HEK293 (cell line): ENCODE measurements around the gene TMCO1.
"Not testable (repeated sequence)": the region's sequence is repeated elsewhere in the genome, so short reads cannot be mapped to it uniquely, and the experiment has no call there.

Experiments
- CTCF ChIA-PET: fragments of 350-600 bp; formaldehyde crosslinking; extraction: SDS; loops from one replicate; lab custom pipeline; 2021; ENCODE audit warnings: antibody characterized with exemption; lab: Yijun Ruan, JAX
- POLR2A ChIA-PET: fragments of 300-600 bp; formaldehyde crosslinking; extraction: SDS; loops from one replicate; lab custom pipeline; 2020; ENCODE audit warnings: antibody characterized with exemption, inconsistent platforms; lab: Yijun Ruan, JAX
- H3K27ac ChIP-seq: fragments of 200-500 bp; sonication (Bioruptor generic); 2 replicates; pipeline ENCODE4 v1.5.1; 2014; ENCODE audit warnings: low read depth, low read length, control low read depth, inconsistent platforms; ENCODE audit errors: extremely low read depth
- H3K36me3 ChIP-seq, 2 experiments: fragments of 200-500 bp in 1 of 2; sonication (Bioruptor generic) in 1 of 2; 1 replicate in 1 of 2; 2 replicates in 1 of 2; pipeline ENCODE4 v1.5.1; 2014 to 2017; ENCODE audit warnings: inconsistent platforms in 2 of 2, low read length in 2 of 2; ENCODE audit not compliant: control insufficient read depth in 2 of 2, insufficient read depth in 1 of 2
- H3K4me1 ChIP-seq: fragments of 200-500 bp; sonication (Bioruptor generic); 2 replicates; pipeline ENCODE4 v1.5.1; 2014; ENCODE audit warnings: mild to moderate bottlenecking, low read length, inconsistent platforms; ENCODE audit not compliant: control insufficient read depth, insufficient read depth
- H3K4me3 ChIP-seq: 2 replicates; pipeline ENCODE4 v1.5.1; 2011; ENCODE audit warnings: low read depth, mild to moderate bottlenecking, control low read depth, low read length, moderate library complexity
- H3K9me3 ChIP-seq: fragments of 200-500 bp; sonication (Bioruptor generic); 2 replicates; pipeline ENCODE4 v1.5.1; 2014; ENCODE audit warnings: low read depth, low read length, inconsistent platforms; ENCODE audit not compliant: control insufficient read depth, insufficient read depth
- BCL11A ChIP-seq: fragments of 450-650 bp; formaldehyde crosslinking; IDR thresholded peaks from 2 replicates; pipeline ENCODE4 v1.5.1; 2016; ENCODE audit warnings: low read depth, missing biosample characterization, missing genetic modification characterization
- REPIN1 ChIP-seq: fragments of 450-650 bp; formaldehyde crosslinking; IDR thresholded peaks from 2 replicates; pipeline ENCODE4 v1.5.1; 2017; ENCODE audit warnings: missing biosample characterization, missing genetic modification characterization, low read depth
- ZBTB8A ChIP-seq: fragments of 450-650 bp; formaldehyde crosslinking; IDR thresholded peaks from 2 replicates; pipeline ENCODE4 v1.5.1; 2016; ENCODE audit warnings: missing biosample characterization, missing genetic modification characterization
- ZNF19 ChIP-seq: fragments of 450-650 bp; formaldehyde crosslinking; IDR thresholded peaks from 2 replicates; pipeline ENCODE4; 2016; ENCODE audit warnings: missing biosample characterization, missing genetic modification characterization, low read depth
- ZNF266 ChIP-seq: fragments of 450-650 bp; formaldehyde crosslinking; IDR thresholded peaks from 2 replicates; pipeline ENCODE4 v1.5.1; 2016; ENCODE audit warnings: missing biosample characterization, missing genetic modification characterization, low read depth
- ZNF292 ChIP-seq: fragments of 450-650 bp; formaldehyde crosslinking; IDR thresholded peaks from 2 replicates; pipeline ENCODE4 v1.5.1; 2016; ENCODE audit warnings: low read depth, missing biosample characterization, missing genetic modification characterization, borderline replicate concordance
- ZNF394 ChIP-seq: fragments of 450-650 bp; formaldehyde crosslinking; IDR thresholded peaks from 2 replicates; pipeline ENCODE4 v1.5.1; 2016; ENCODE audit warnings: missing biosample characterization, missing genetic modification characterization, mild to moderate bottlenecking, moderate library complexity, borderline replicate concordance
- ZNF426 ChIP-seq: fragments of 450-650 bp; formaldehyde crosslinking; IDR thresholded peaks from 2 replicates; pipeline ENCODE4 v1.5.1; 2017; ENCODE audit warnings: missing biosample characterization, missing genetic modification characterization, mild to moderate bottlenecking, inconsistent platforms, moderate library complexity
- ZNF510 ChIP-seq: fragments of 450-650 bp; formaldehyde crosslinking; IDR thresholded peaks from 2 replicates; pipeline ENCODE4 v1.5.1; 2018; ENCODE audit warnings: mild to moderate bottlenecking, missing genetic modification characterization, missing biosample characterization; ENCODE audit not compliant: insufficient replicate concordance
- ZNF530 ChIP-seq: fragments of 450-650 bp; formaldehyde crosslinking; IDR thresholded peaks from 2 replicates; pipeline ENCODE4 v1.5.1; 2016; ENCODE audit warnings: low read depth, missing biosample characterization, missing genetic modification characterization
- ZNF623 ChIP-seq: fragments of 450-650 bp; formaldehyde crosslinking; IDR thresholded peaks from 2 replicates; pipeline ENCODE4 v1.5.1; 2016; ENCODE audit warnings: missing biosample characterization, missing genetic modification characterization
- ZNF654 ChIP-seq: fragments of 450-650 bp; formaldehyde crosslinking; IDR thresholded peaks from 2 replicates; pipeline ENCODE4 v1.5.1; 2016; ENCODE audit warnings: low read depth, missing biosample characterization, missing genetic modification characterization
- ZNF707 ChIP-seq: fragments of 450-650 bp; formaldehyde crosslinking; IDR thresholded peaks from 2 replicates; pipeline ENCODE4 v1.5.1; 2016; ENCODE audit warnings: missing biosample characterization, missing genetic modification characterization
- ZXDB ChIP-seq: fragments of 450-650 bp; formaldehyde crosslinking; IDR thresholded peaks from 2 replicates; pipeline ENCODE4 v1.5.1; 2016; ENCODE audit warnings: missing biosample characterization, missing genetic modification characterization
- TF ChIP-seq, protein P1 (sequence below): fragments of 450-650 bp; formaldehyde crosslinking; conservative IDR thresholded peaks from 2 replicates; pipeline ENCODE4 v1.5.1; 2016; ENCODE audit warnings: low read depth, missing biosample characterization, missing genetic modification characterization
- TF ChIP-seq, protein P2 (sequence below): fragments of 450-650 bp; formaldehyde crosslinking; conservative IDR thresholded peaks from 2 replicates; pipeline ENCODE4 v1.5.1; 2016; ENCODE audit warnings: low read depth, missing biosample characterization, missing genetic modification characterization
- TF ChIP-seq, protein P3 (sequence below): fragments of 450-650 bp; formaldehyde crosslinking; IDR thresholded peaks from 2 replicates; pipeline ENCODE4 v1.5.1; 2016; ENCODE audit warnings: missing biosample characterization, missing genetic modification characterization, borderline replicate concordance

TMCO1 gene

DNA sequence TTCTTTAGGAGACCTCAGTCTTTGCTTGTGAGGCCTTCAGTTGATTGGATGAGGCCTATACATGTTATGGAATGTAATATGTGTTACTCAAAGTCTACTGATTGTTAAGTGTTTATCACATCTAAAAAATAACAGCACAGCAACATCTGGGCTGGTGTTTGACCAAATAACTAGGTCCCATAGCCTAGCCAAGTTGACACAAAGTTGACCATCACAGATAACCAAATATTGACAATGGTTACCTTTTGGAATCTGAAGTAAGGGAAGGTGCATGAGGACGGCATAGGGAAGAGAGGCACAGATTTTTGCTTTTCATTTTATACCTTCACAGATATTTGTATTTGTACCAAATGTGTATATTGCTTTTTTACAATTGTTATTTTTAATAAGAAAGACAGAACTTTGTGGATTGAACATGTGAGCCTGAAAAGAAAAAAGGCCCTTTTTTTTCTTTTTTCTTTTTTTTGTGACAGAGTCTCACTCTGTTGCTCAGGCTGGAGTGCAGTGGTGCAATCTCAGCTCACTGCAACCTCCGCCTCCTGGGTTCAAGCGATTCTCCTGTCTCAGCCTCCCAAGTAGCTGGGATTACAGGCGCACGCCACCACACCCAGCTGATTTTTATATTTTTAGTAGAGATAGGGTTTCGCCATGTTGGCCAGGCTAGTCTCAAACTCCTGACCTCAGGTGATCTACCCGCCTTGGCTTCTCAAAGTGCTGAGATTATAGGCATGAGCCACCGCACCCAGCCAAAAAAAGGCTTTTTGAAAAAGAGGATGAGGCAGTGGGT is 52.2 kb downstream of the TMCO1 start:
- H3K4me3 ChIP-seq, H3K9me3 ChIP-seq, H3K27ac ChIP-seq, H3K4me1 ChIP-seq, H3K36me3 ChIP-seq: not testable (repeated sequence)
- CTCF ChIA-PET = interaction anchor here (0.6 to 1.7 kb wide), 6 partner anchors 10 to 199 kb away, joined by 3 to 15 read pairs (median 6); partner anchors contain the start of gene ALDH9A1
- POLR2A ChIA-PET = interaction anchor here (1.0 kb wide), 1 partner anchor 198 kb away, joined by 13 read pairs; no protein-coding TSS in a partner anchor

DNA sequence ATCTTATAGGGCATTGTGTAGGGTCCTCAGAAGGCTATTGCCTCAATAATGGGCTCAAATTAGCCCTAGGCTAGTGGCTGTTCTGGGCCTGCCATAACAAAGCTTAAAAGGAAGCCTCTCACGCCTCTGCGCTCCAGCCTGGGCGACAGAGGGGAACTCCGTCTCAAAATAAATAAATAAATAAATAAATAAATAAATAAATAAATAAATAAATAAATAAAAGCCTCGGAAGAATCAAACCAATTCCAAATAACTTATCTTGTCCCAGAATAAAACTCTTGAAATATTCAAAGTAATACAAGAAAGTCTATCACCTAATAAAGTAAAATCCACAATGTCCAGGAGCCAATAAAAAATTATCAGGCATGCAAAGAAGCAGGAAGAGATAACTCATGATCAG is 55.9 kb downstream of the TMCO1 start:
- Histone ChIP-seq H3K9me3 (no peaks in the 10 kb centered on the region; the same call in 1 of the 2 replicates), H3K4me3 (no peak overlapping the region), H3K4me1 (no peaks in the 10 kb centered on the region), H3K27ac (no peak overlapping the region), H3K36me3 (no peaks in the 10 kb centered on the region)
- POLR2A ChIA-PET = no interaction called here
- CTCF ChIA-PET = interaction anchor here (0.5 to 0.8 kb wide), 2 partner anchors 111 to 202 kb away, joined by 3 to 4 read pairs; no protein-coding TSS in a partner anchor
- TF ChIP-seq, protein P1, sequence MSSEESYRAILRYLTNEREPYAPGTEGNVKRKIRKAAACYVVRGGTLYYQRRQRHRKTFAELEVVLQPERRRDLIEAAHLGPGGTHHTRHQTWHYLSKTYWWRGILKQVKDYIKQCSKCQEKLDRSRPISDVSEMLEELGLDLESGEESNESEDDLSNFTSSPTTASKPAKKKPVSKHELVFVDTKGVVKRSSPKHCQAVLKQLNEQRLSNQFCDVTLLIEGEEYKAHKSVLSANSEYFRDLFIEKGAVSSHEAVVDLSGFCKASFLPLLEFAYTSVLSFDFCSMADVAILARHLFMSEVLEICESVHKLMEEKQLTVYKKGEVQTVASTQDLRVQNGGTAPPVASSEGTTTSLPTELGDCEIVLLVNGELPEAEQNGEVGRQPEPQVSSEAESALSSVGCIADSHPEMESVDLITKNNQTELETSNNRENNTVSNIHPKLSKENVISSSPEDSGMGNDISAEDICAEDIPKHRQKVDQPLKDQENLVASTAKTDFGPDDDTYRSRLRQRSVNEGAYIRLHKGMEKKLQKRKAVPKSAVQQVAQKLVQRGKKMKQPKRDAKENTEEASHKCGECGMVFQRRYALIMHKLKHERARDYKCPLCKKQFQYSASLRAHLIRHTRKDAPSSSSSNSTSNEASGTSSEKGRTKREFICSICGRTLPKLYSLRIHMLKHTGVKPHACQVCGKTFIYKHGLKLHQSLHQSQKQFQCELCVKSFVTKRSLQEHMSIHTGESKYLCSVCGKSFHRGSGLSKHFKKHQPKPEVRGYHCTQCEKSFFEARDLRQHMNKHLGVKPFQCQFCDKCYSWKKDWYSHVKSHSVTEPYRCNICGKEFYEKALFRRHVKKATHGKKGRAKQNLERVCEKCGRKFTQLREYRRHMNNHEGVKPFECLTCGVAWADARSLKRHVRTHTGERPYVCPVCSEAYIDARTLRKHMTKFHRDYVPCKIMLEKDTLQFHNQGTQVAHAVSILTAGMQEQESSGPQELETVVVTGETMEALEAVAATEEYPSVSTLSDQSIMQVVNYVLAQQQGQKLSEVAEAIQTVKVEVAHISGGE (tag by site-specific recombination) = peak; percentile 51; the same call in 1 of the 2 replicates
- TF ChIP-seq ZNF510 (tag by site-specific recombination) = peak; percentile 79
- peak; percentile 59 for TF ChIP-seq ZNF623 (tag by site-specific recombination)
- TF ChIP-seq, protein P2, sequence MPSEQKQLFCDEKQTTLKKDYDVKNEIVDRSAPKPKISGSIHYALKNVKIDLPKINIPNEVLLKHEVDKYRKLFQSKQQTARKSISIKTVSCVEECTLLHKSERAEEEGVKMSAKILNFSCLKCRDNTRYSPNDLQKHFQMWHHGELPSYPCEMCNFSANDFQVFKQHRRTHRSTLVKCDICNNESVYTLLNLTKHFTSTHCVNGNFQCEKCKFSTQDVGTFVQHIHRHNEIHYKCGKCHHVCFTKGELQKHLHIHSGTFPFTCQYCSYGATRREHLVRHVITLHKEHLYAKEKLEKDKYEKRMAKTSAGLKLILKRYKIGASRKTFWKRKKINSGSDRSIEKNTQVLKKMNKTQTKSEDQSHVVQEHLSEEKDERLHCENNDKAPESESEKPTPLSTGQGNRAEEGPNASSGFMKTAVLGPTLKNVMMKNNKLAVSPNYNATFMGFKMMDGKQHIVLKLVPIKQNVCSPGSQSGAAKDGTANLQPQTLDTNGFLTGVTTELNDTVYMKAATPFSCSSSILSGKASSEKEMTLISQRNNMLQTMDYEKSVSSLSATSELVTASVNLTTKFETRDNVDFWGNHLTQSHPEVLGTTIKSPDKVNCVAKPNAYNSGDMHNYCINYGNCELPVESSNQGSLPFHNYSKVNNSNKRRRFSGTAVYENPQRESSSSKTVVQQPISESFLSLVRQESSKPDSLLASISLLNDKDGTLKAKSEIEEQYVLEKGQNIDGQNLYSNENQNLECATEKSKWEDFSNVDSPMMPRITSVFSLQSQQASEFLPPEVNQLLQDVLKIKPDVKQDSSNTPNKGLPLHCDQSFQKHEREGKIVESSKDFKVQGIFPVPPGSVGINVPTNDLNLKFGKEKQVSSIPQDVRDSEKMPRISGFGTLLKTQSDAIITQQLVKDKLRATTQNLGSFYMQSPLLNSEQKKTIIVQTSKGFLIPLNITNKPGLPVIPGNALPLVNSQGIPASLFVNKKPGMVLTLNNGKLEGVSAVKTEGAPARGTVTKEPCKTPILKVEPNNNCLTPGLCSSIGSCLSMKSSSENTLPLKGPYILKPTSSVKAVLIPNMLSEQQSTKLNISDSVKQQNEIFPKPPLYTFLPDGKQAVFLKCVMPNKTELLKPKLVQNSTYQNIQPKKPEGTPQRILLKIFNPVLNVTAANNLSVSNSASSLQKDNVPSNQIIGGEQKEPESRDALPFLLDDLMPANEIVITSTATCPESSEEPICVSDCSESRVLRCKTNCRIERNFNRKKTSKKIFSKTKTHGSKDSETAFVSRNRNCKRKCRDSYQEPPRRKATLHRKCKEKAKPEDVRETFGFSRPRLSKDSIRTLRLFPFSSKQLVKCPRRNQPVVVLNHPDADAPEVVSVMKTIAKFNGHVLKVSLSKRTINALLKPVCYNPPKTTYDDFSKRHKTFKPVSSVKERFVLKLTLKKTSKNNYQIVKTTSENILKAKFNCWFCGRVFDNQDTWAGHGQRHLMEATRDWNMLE (tag by site-specific recombination) = peak; percentile 71; the same call in 1 of the 2 replicates
- TF ChIP-seq ZNF654 (tag by site-specific recombination) = 0 out of 2 replicates have a peak, but pooled peaks have one; percentile 14
- TF ChIP-seq ZNF394 = peak; percentile 81
- TF ChIP-seq ZNF266 (tag by site-specific recombination) = peak; percentile 29; the same call in 1 of the 2 replicates
- 0 out of 2 replicates have a peak, but pooled peaks have one; percentile 20 for TF ChIP-seq ZNF19 (tag by site-specific recombination)
- TF ChIP-seq, protein P3, sequence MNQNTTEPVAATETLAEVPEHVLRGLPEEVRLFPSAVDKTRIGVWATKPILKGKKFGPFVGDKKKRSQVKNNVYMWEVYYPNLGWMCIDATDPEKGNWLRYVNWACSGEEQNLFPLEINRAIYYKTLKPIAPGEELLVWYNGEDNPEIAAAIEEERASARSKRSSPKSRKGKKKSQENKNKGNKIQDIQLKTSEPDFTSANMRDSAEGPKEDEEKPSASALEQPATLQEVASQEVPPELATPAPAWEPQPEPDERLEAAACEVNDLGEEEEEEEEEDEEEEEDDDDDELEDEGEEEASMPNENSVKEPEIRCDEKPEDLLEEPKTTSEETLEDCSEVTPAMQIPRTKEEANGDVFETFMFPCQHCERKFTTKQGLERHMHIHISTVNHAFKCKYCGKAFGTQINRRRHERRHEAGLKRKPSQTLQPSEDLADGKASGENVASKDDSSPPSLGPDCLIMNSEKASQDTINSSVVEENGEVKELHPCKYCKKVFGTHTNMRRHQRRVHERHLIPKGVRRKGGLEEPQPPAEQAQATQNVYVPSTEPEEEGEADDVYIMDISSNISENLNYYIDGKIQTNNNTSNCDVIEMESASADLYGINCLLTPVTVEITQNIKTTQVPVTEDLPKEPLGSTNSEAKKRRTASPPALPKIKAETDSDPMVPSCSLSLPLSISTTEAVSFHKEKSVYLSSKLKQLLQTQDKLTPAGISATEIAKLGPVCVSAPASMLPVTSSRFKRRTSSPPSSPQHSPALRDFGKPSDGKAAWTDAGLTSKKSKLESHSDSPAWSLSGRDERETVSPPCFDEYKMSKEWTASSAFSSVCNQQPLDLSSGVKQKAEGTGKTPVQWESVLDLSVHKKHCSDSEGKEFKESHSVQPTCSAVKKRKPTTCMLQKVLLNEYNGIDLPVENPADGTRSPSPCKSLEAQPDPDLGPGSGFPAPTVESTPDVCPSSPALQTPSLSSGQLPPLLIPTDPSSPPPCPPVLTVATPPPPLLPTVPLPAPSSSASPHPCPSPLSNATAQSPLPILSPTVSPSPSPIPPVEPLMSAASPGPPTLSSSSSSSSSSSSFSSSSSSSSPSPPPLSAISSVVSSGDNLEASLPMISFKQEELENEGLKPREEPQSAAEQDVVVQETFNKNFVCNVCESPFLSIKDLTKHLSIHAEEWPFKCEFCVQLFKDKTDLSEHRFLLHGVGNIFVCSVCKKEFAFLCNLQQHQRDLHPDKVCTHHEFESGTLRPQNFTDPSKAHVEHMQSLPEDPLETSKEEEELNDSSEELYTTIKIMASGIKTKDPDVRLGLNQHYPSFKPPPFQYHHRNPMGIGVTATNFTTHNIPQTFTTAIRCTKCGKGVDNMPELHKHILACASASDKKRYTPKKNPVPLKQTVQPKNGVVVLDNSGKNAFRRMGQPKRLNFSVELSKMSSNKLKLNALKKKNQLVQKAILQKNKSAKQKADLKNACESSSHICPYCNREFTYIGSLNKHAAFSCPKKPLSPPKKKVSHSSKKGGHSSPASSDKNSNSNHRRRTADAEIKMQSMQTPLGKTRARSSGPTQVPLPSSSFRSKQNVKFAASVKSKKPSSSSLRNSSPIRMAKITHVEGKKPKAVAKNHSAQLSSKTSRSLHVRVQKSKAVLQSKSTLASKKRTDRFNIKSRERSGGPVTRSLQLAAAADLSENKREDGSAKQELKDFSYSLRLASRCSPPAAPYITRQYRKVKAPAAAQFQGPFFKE (tag by site-specific recombination) = no peak
- no peak for TF ChIP-seq BCL11A (tag by site-specific recombination)
- TF ChIP-seq ZNF426 (tag by site-specific recombination) = peak; percentile 70
- TF ChIP-seq ZNF530 (tag by site-specific recombination) = no peak
- peak; percentile 43; the same call in 1 of the 2 replicates for TF ChIP-seq ZXDB (tag by site-specific recombination)
- TF ChIP-seq ZNF707 (tag by site-specific recombination) = no peak
- TF ChIP-seq REPIN1 (tag by site-specific recombination) = no peak
- no peak for TF ChIP-seq ZNF292 (tag by site-specific recombination)
- TF ChIP-seq ZBTB8A = peak; percentile 28; the same call in 1 of the 2 replicates
